GM12891 (cell line): Measurements from ENCODE around the gene C16orf74.

Experiments
- PAX5 ChIP-seq: IDR thresholded peaks from 2 replicates; pipeline ENCODE4 v1.6.1; 2011; ENCODE audit warnings: low read length, moderate library complexity, mild to moderate bottlenecking; ENCODE audit not compliant: insufficient read depth, severe bottlenecking
- POLR2A ChIP-seq: IDR thresholded peaks from 2 replicates; pipeline ENCODE4 v1.6.1; 2011; ENCODE audit warnings: low read depth, low read length, control low read depth
- POLR2AphosphoS5 ChIP-seq: IDR thresholded peaks from 2 replicates; pipeline ENCODE4 v1.6.1; 2011; ENCODE audit warnings: low read depth, low read length, control low read depth
- SPI1 ChIP-seq: IDR thresholded peaks from 2 replicates; pipeline ENCODE4 v1.6.1; 2011; ENCODE audit warnings: low read depth, low read length, control low read depth
- TAF1 ChIP-seq: IDR thresholded peaks from 2 replicates; pipeline ENCODE4 v1.6.1; 2011; ENCODE audit warnings: low read depth, low read length, control low read depth

DNA sequence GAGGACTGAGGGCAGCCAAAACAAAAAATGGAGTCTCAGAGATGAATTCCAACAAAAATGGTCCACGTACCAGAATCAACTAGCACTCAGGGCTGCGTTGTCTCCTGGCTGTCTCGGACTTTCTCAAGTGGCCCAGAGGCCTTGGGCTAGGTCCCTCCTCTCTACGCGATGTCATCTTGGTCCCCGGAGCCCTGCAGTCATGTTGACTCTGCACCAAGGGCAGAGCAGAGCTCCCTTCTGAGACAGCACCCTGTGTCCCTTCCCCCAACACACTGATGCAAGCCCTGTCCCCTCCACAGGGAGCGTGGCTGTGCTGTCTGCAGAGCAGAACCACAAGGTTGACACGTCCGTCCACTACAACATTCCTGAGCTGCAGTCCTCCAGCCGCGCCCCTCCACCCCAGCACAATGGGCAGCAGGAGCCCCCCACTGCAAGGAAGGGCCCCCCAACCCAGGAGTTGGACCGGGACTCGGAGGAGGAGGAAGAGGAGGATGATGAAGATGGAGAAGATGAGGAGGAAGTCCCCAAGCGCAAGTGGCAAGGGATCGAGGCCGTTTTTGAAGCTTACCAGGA, 83.0 kb downstream of the C16orf74 start:
- no peak for TF ChIP-seq TAF1
- no peak for TF ChIP-seq POLR2A
- no peak for TF ChIP-seq POLR2AphosphoS5
- no peak for TF ChIP-seq SPI1
- no peak for TF ChIP-seq PAX5
